Lower leg skin (tissue), 4 donors: ENCODE measurements around the gene STIM1. TPM values are rescaled to one million over a fixed set of nuclear protein-coding genes. Genes with fewer than 3 reads are reported as not detected.

Experiments
- DNase-seq, 2 donors: peaks; one replicate each; pipeline ENCODE4 v3.0.0-alpha.2; 2019; ENCODE audit warnings: low spot score in 2 of 2
- H3K4me3 ChIP-seq: fragments of 200-600 bp; sonication (generic); 2 replicates; pipeline ENCODE4 v1.5.1; 2017; ENCODE audit warnings: mild to moderate bottlenecking, low read depth; ENCODE audit not compliant: poor library complexity, severe bottlenecking
- POLR2A ChIP-seq, 2 donors: fragments of 450-650 bp; IDR thresholded peaks; one replicate each; pipeline ENCODE4 v1.6.1; 2016 to 2017; ENCODE audit warnings: antibody characterized with exemption in 2 of 2, mild to moderate bottlenecking in 1 of 2, moderate library complexity in 1 of 2
- WGBS, 2 donors: methylation state at CpG; one replicate each; pipeline ENCODE4 v1.1.5; 2018; 5-methylcytosine and 5-hydroxymethylcytosine counted together
- intact Hi-C: fragments of 100-400 bp; cut with DNase I; formaldehyde crosslinking; loops from one replicate; pipeline ENCODE4 v1.15.0; 2023; ENCODE audit warnings: low total_unique reads
- total RNA-seq, 4 donors: library from RNA; depleted of rRNA; stranded (reverse); fragments of >200 nt; gene quantifications; one replicate each; pipeline ENCODE4 v1.1.0, GENCODE V29; 2016
- TF ChIP-seq, protein P1 (sequence below), 3 donors: fragments of 450-650 bp; IDR thresholded peaks; one replicate each; pipeline ENCODE4 v1.5.1; 2016; ENCODE audit warnings: antibody characterized with exemption in 3 of 3, mild to moderate bottlenecking in 3 of 3, moderate library complexity in 2 of 3

The STIM1 gene
- total RNA-seq, 4 donors from 2014 or later, result 43.7 to 75.9 (median 64.9) TPM

DNA sequence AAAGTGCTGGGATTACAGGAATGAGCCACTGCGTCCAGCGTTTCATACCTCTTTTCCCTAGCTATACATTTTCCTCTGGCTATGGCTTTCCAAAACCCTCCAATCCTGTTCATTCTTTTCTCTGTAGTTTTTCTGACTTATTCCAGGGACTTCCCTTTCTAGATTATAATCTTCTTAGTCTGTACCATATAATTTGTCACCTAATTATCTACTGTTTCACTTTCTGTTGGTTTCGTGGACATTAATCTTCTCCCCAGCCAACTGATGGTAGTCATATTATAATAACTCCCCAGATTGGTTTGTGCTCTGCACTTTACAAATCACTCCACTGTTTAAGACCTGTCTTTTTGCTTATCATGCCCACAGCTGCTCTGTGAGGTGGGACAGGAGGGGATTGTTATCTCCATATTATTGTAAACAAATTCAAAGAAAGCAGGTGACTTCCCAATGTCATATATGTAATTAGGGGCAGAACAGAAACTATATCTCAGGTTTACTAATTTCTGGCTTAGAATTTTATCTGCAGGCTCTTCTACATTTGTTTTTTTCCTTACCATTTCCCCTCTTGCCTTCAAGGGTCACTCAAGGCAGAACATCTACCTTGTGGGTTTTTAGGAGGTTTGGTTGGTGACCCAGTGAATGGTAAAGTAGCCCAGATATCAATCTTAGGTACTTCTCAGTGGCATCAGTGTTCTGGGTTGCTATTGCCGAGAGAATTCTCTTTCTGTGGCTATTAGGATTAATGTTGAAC lies 23.9 kb downstream of the STIM1 start:
- H3K4me3 ChIP-seq, result no peak overlapping the region
- WGBS, 2 donors, result 40 to 48% methylated on average over 3 to 4 of the region's 4 CpGs
- DNase-seq, result no peak
- TF ChIP-seq, protein P1, sequence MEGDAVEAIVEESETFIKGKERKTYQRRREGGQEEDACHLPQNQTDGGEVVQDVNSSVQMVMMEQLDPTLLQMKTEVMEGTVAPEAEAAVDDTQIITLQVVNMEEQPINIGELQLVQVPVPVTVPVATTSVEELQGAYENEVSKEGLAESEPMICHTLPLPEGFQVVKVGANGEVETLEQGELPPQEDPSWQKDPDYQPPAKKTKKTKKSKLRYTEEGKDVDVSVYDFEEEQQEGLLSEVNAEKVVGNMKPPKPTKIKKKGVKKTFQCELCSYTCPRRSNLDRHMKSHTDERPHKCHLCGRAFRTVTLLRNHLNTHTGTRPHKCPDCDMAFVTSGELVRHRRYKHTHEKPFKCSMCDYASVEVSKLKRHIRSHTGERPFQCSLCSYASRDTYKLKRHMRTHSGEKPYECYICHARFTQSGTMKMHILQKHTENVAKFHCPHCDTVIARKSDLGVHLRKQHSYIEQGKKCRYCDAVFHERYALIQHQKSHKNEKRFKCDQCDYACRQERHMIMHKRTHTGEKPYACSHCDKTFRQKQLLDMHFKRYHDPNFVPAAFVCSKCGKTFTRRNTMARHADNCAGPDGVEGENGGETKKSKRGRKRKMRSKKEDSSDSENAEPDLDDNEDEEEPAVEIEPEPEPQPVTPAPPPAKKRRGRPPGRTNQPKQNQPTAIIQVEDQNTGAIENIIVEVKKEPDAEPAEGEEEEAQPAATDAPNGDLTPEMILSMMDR (IDR thresholded peaks at IDR 0.05), result no peak
- no peak for TF ChIP-seq POLR2A (IDR thresholded peaks at IDR 0.05)
- intact Hi-C loops, result no loop called here

DNA sequence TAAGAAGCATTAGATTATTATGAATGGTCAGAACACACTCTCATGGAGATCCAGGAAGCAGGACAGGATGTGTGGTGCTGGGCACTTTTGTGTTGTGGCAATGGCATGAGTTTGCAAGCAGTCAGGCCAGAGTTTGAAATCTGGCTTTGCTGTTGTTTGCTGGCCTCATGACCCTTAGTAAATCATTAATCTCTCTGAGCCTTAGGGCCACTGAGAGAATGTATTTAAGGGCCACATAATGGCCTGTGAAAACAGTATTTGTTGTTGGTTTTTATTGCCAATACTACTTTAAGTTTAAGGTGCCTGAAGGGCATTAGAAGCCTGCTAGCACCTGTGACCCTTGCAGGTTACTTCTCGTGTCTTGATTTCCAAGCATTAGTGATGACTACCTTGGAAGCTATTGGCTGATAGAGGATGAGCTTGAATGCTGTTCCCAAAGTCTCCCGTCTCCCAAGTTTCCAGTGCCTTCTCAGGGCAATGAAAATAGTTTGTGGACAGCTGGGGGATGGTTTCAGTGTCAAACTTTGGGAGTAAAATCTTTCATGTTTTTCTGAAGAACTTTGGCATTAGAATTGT lies 24.6 kb downstream of the STIM1 start:
- TF ChIP-seq, protein P1 (IDR thresholded peaks at IDR 0.05), result no peak
- TF ChIP-seq POLR2A (IDR thresholded peaks at IDR 0.05), result no peak
- 51 to 63% methylated on average over 2 of the region's 2 CpGs for WGBS, 2 donors
- H3K4me3 ChIP-seq, result no peak overlapping the region
- intact Hi-C loops, result no loop called here
- DNase-seq, result no peak

DNA sequence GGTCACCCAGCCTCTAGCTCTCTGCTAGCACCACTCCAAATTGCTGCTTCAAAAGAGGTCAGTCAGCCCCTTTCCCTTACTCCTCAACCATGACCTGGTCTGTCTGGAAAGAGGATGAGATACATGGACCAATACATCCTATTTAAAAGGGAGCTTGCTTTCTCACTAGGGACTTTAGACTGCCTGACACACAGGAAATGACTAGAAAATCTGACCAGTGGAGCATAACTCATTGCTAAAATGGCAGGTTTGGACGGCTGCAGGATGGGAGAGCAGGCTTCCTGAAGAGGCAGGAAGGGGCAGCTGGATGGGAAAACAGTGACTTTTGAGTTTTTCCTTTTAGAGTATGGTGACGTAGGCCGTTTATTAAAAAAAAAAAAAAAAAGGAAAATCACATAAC lies 25.3 kb downstream of the STIM1 start:
- DNase-seq, result no peak
- 60 to 74% methylated on average over 3 of the region's 3 CpGs for WGBS, 2 donors
- no peak overlapping the region for H3K4me3 ChIP-seq
- intact Hi-C loops, result no loop called here
- TF ChIP-seq POLR2A (IDR thresholded peaks at IDR 0.05), result no peak
- TF ChIP-seq, protein P1 (IDR thresholded peaks at IDR 0.05), result no peak

DNA sequence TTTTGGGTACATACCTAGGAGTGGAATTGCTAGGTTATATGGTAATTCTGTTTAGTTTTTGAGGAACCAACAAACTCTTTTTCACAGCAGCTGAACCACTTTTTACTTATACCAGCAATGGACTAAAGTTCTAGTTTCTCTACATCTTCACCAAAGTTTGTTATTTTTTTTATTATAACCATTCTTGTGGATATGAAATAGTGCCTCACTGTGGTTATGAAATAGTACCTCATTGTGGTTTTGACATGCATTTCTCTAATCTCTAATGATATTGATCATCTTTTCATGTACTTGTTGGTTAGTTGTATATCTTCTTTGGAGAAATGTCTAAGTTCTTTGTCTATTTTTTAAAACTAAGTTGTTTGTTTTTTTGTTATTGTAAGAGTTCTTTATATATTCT lies 27.2 kb downstream of the STIM1 start:
- no peak overlapping the region for H3K4me3 ChIP-seq
- no peak for TF ChIP-seq POLR2A (IDR thresholded peaks at IDR 0.05)
- TF ChIP-seq, protein P1 (IDR thresholded peaks at IDR 0.05), result no peak
- intact Hi-C loops, result no loop called here
- DNase-seq, result no peak

DNA sequence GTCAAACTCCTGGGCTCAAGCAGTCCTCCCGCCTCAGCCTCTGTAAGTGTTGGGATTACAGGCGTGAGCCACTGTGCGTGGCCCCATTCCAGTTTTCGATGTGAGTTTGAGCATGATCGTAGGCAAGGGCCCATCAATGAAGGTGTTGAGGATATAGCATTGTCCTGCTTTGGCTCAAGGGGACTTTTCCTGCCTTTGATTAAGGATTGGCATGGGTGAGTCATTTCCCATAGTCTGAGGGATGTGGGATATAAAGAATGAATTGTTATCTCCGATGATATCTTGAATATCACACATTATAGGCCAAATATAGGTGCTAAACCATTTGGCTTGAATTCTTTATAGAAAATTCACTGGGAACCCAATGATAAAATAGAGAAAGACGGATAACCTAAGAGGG lies 30.4 kb downstream of the STIM1 start:
- DNase-seq, result no peak
- 86 to 93% methylated on average over 7 of the region's 7 CpGs for WGBS, 2 donors
- H3K4me3 ChIP-seq, result no peak overlapping the region
- intact Hi-C loops, result no loop called here
- TF ChIP-seq POLR2A (IDR thresholded peaks at IDR 0.05), result no peak
- TF ChIP-seq, protein P1 (IDR thresholded peaks at IDR 0.05), result no peak
